ENCODE data around the gene OR6V1.

Gene OR6V1

GRCh38 chr7:143040209-143040715 is 11.9 kb upstream of the OR6V1 start:
- CTCF ChIA-PET, result no interaction called here
- TF ChIP-seq FOXM1 (IDR thresholded peaks at IDR 0.05; ENCODE audit: borderline replicate concordance) (no peak), ZNF384 (IDR thresholded peaks at IDR 0.05) (no peak), FOXK2 (IDR thresholded peaks at IDR 0.05) (no peak), L3MBTL2 (conservative IDR thresholded peaks at IDR 0.05) (no peak), SP1 (IDR thresholded peaks at IDR 0.05) (no peak), ARNT (IDR thresholded peaks at IDR 0.05) (no peak), FOXA1 (IDR thresholded peaks at IDR 0.05) (no peak), LEF1 (IDR thresholded peaks at IDR 0.05; ENCODE audit: borderline replicate concordance) (no peak), TARDBP (IDR thresholded peaks at IDR 0.05) (no peak), SUZ12 (IDR thresholded peaks at IDR 0.05) (no peak), CTBP1 (IDR thresholded peaks at IDR 0.05; ENCODE audit: borderline replicate concordance) (no peak), NFRKB (IDR thresholded peaks at IDR 0.05) (no peak), HDGF (IDR thresholded peaks at IDR 0.05; ENCODE audit: borderline replicate concordance) (no peak), BHLHE40 (IDR thresholded peaks at IDR 0.05; ENCODE audit: borderline replicate concordance) (no peak)
- TF ChIP-seq, protein P1, sequence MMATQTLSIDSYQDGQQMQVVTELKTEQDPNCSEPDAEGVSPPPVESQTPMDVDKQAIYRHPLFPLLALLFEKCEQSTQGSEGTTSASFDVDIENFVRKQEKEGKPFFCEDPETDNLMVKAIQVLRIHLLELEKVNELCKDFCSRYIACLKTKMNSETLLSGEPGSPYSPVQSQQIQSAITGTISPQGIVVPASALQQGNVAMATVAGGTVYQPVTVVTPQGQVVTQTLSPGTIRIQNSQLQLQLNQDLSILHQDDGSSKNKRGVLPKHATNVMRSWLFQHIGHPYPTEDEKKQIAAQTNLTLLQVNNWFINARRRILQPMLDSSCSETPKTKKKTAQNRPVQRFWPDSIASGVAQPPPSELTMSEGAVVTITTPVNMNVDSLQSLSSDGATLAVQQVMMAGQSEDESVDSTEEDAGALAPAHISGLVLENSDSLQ (IDR thresholded peaks at IDR 0.05), result no peak
- POLR2A ChIA-PET, result no interaction called here
- DNase-seq (ENCODE audit: extremely low spot score), result no peak

DNA sequence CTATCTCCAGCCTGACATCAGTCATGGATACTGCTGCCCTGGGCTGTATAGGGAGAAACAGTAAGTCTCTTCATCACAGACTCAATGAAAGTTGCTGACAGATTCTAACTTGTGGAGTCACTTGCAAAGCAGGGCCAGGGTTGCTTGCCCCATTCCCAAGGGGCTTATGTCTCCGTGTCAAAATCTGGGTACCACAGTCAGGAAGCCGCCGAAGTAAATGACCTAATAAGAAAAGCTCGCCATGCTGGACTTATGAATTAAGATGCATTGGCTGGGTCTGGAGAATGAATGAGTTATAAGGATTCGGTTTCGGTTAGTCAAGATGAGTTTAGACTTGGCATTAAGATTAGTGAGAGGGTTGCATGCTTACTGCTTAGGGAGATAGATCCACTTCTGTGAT is 10.8 kb upstream of the OR6V1 start:
- CTCF ChIA-PET, result no interaction called here
- POLR2A ChIA-PET, result no interaction called here
- DNase-seq (ENCODE audit: extremely low spot score), result no peak

GRCh38 chr7:143042159-143042789 is 9.9 kb upstream of the OR6V1 start:
- no peak for DNase-seq (ENCODE audit: extremely low spot score)
- ChIA-PET POLR2A (no interaction called here), CTCF (interaction anchor here (0.6 kb wide), 1 partner anchor 517 kb away, joined by 3 read pairs; no protein-coding TSS in a partner anchor)

More for the DNA sequence above, 10.8 kb upstream of the OR6V1 start:
- TF ChIP-seq ZNF384 (IDR thresholded peaks at IDR 0.05) (no peak), SUZ12 (IDR thresholded peaks at IDR 0.05) (no peak), LEF1 (IDR thresholded peaks at IDR 0.05; ENCODE audit: borderline replicate concordance) (no peak), TARDBP (IDR thresholded peaks at IDR 0.05) (no peak), FOXA1 (IDR thresholded peaks at IDR 0.05) (no peak), HDGF (IDR thresholded peaks at IDR 0.05; ENCODE audit: borderline replicate concordance) (no peak), NFRKB (IDR thresholded peaks at IDR 0.05) (no peak), CTBP1 (IDR thresholded peaks at IDR 0.05; ENCODE audit: borderline replicate concordance) (no peak), ELF4 (IDR thresholded peaks at IDR 0.05) (no peak)

GRCh38 chr7:143042790-143043271 is 9.3 kb upstream of the OR6V1 start:
- ChIA-PET POLR2A (no interaction called here), CTCF (no interaction called here)
- DNase-seq (ENCODE audit: extremely low spot score), result no peak
- no peak for TF ChIP-seq ARNT (IDR thresholded peaks at IDR 0.05)
- TF ChIP-seq NFRKB (IDR thresholded peaks at IDR 0.05), result no peak
- TF ChIP-seq ZNF384 (IDR thresholded peaks at IDR 0.05), result no peak
- TF ChIP-seq FOXK2 (IDR thresholded peaks at IDR 0.05), result no peak
- TF ChIP-seq LEF1 (IDR thresholded peaks at IDR 0.05; ENCODE audit: borderline replicate concordance), result no peak
- no peak for TF ChIP-seq FOXM1 (IDR thresholded peaks at IDR 0.05; ENCODE audit: borderline replicate concordance)
- no peak for TF ChIP-seq BHLHE40 (IDR thresholded peaks at IDR 0.05; ENCODE audit: borderline replicate concordance)
- TF ChIP-seq SP1 (IDR thresholded peaks at IDR 0.05), result no peak
- TF ChIP-seq CTBP1 (IDR thresholded peaks at IDR 0.05; ENCODE audit: borderline replicate concordance), result no peak
- TF ChIP-seq FOXA1 (IDR thresholded peaks at IDR 0.05), result no peak
- no peak for TF ChIP-seq L3MBTL2 (conservative IDR thresholded peaks at IDR 0.05)
- TF ChIP-seq TARDBP (IDR thresholded peaks at IDR 0.05), result no peak
- TF ChIP-seq HDGF (IDR thresholded peaks at IDR 0.05; ENCODE audit: borderline replicate concordance), result no peak
- no peak for TF ChIP-seq ELF4 (IDR thresholded peaks at IDR 0.05)
- TF ChIP-seq, protein P1 (IDR thresholded peaks at IDR 0.05), result no peak

More at GRCh38 chr7:143042159-143042789, 9.9 kb upstream of the OR6V1 start:
- TF ChIP-seq SP1 (IDR thresholded peaks at IDR 0.05) (no peak), LEF1 (IDR thresholded peaks at IDR 0.05; ENCODE audit: borderline replicate concordance) (no peak), FOXK2 (IDR thresholded peaks at IDR 0.05) (no peak), ZNF384 (IDR thresholded peaks at IDR 0.05) (no peak), CTBP1 (IDR thresholded peaks at IDR 0.05; ENCODE audit: borderline replicate concordance) (no peak), L3MBTL2 (conservative IDR thresholded peaks at IDR 0.05) (no peak), NFRKB (IDR thresholded peaks at IDR 0.05) (no peak), FOXA1 (IDR thresholded peaks at IDR 0.05) (no peak), SUZ12 (IDR thresholded peaks at IDR 0.05) (no peak), ELF4 (IDR thresholded peaks at IDR 0.05) (no peak), TARDBP (IDR thresholded peaks at IDR 0.05) (no peak), BHLHE40 (IDR thresholded peaks at IDR 0.05; ENCODE audit: borderline replicate concordance) (no peak), HDGF (IDR thresholded peaks at IDR 0.05; ENCODE audit: borderline replicate concordance) (no peak), ARNT (IDR thresholded peaks at IDR 0.05) (no peak), FOXM1 (IDR thresholded peaks at IDR 0.05; ENCODE audit: borderline replicate concordance) (no peak)
- TF ChIP-seq, protein P1 (IDR thresholded peaks at IDR 0.05), result no peak

- POLR2A ChIA-PET, result no interaction called here
- TF ChIP-seq NFRKB (IDR thresholded peaks at IDR 0.05) (no peak), ARNT (IDR thresholded peaks at IDR 0.05) (no peak), TARDBP (IDR thresholded peaks at IDR 0.05) (no peak), HDGF (IDR thresholded peaks at IDR 0.05; ENCODE audit: borderline replicate concordance) (no peak), FOXM1 (IDR thresholded peaks at IDR 0.05; ENCODE audit: borderline replicate concordance) (no peak), SP1 (IDR thresholded peaks at IDR 0.05) (no peak), ELF4 (IDR thresholded peaks at IDR 0.05) (no peak), BHLHE40 (IDR thresholded peaks at IDR 0.05; ENCODE audit: borderline replicate concordance) (no peak), FOXK2 (IDR thresholded peaks at IDR 0.05) (no peak), FOXA1 (IDR thresholded peaks at IDR 0.05) (no peak), SUZ12 (IDR thresholded peaks at IDR 0.05) (no peak), ZNF384 (IDR thresholded peaks at IDR 0.05) (no peak), LEF1 (IDR thresholded peaks at IDR 0.05; ENCODE audit: borderline replicate concordance) (no peak)
- DNase-seq (ENCODE audit: extremely low spot score), result no peak
- CTCF ChIA-PET, result no interaction called here
Measured at GRCh38 chr7:143043391-143043790, 8.8 kb upstream of the OR6V1 start.

Measured in HEK293T (cell line).